Peyer's patch (tissue), 4 donors: Measurements from ENCODE around the gene TMPRSS11E. TPM values are rescaled to one million over a fixed set of nuclear protein-coding genes. Genes with fewer than 3 reads are reported as not detected.

Experiments
- DNase-seq, 3 donors: peaks; one replicate each; pipeline ENCODE4 v3.0.0-alpha.2; 2017 to 2019
- H3K27ac ChIP-seq, 4 donors: fragments of 200-600 bp; sonication (generic); one replicate each; pipeline ENCODE4 v1.5.1; 2016 to 2019
- H3K27me3 ChIP-seq, 2 donors: fragments of 200-600 bp; sonication (generic); one replicate each; pipeline ENCODE4 v1.5.1; 2019
- H3K36me3 ChIP-seq, 3 donors: fragments of 200-600 bp; sonication (generic); one replicate each; pipeline ENCODE4 v1.5.1; 2016 to 2019
- H3K4me1 ChIP-seq, 4 donors: fragments of 200-600 bp; sonication (generic); one replicate each; pipeline ENCODE4 v1.5.1; 2016 to 2019
- H3K4me3 ChIP-seq, 4 donors: fragments of 200-600 bp; sonication (generic); 1 replicate in 3 of 4; 2 replicates in 1 of 4; pipeline ENCODE4 v1.5.1; 2016 to 2019; ENCODE audit warnings: mild to moderate bottlenecking in 1 of 4
- H3K9me3 ChIP-seq, 4 donors: fragments of 200-600 bp; sonication (generic); one replicate each; pipeline ENCODE4 v1.5.1; 2016 to 2019; ENCODE audit warnings: mild to moderate bottlenecking in 1 of 4
- CTCF ChIP-seq, 6 experiments: fragments of 450-650 bp in 4 of 6; fragments of 200-600 bp in 2 of 6; sonication (generic) in 1 of 6; IDR thresholded peaks; one replicate each; pipeline ENCODE4 v1.5.1; 2017 to 2019; ENCODE audit warnings: antibody characterized with exemption in 6 of 6, mild to moderate bottlenecking in 3 of 6, moderate library complexity in 1 of 6
- POLR2A ChIP-seq, 2 donors: fragments of 450-650 bp; IDR thresholded peaks; one replicate each; pipeline ENCODE4 v1.5.1; 2017; ENCODE audit warnings: antibody characterized with exemption in 2 of 2, mild to moderate bottlenecking in 2 of 2, moderate library complexity in 2 of 2
- total RNA-seq, 4 donors: library from RNA; depleted of rRNA; stranded (reverse); fragments of >200 nt; gene quantifications; one replicate each; pipeline ENCODE4 v1.1.0, GENCODE V29; 2016

TMPRSS11E gene
- total RNA-seq, 4 donors from 2014 or later, result not detected

DNA sequence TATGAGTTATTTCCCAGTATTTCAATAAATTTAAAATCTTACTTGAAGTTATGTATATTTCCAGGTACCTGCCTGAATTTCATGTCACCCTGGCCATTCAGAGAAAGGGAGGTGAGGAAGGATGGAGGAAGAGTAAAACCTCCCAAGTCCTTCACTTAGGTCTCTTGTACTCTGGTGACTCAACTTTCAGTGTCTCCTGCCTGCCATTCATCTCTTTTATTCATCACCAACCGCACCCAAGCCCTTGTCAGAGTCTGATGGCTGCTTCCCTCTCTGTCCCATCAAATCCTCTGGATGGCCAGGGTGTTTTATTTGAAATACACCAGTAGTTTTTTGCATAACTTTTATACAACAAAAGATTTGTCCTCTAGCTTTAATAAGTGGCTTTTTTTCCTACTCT, 17.8 kb downstream of the TMPRSS11E start:
- no peak for DNase-seq
- Histone ChIP-seq H3K9me3 (no peaks in the 10 kb centered on the region), H3K36me3 (no peaks in the 10 kb centered on the region), H3K4me3 (no peak overlapping the region), H3K27ac (no peak overlapping the region), H3K4me1 (no peaks in the 10 kb centered on the region), H3K27me3 (no peaks in the 10 kb centered on the region)
- no peak for TF ChIP-seq POLR2A (IDR thresholded peaks at IDR 0.05)
- no peak for TF ChIP-seq CTCF (IDR thresholded peaks at IDR 0.05)

GRCh38 chr4:68466185-68466584, 18.9 kb downstream of the TMPRSS11E start:
- H3K9me3 ChIP-seq, result no peaks in the 10 kb centered on the region
- H3K27ac ChIP-seq, result no peak overlapping the region
- no peak overlapping the region for H3K4me3 ChIP-seq
- no peaks in the 10 kb centered on the region for H3K4me1 ChIP-seq
- DNase-seq, result no peak
- no peaks in the 10 kb centered on the region for H3K27me3 ChIP-seq
- TF ChIP-seq CTCF (IDR thresholded peaks at IDR 0.05) (no peak), POLR2A (IDR thresholded peaks at IDR 0.05) (no peak)
- no peaks in the 10 kb centered on the region for H3K36me3 ChIP-seq

DNA sequence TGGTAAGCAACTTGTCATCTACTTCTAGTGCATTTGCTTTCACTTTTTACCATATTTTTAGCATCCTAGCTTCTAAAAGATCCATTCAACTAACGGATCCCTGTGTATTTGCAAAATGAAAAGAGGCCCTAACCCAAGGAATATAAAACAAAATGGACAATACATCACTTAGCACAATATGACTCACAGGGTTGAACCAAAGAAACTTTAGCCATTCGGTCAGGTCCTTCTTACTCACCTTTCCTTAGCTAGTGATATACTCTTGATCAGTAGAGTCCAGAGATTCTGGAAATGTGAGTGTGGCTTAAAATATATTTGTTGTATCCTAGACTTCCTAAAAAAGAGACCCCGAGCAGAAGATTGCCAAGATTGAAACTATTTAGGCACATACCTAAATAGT, 19.5 kb downstream of the TMPRSS11E start:
- H3K4me1 ChIP-seq, result no peaks in the 10 kb centered on the region
- no peaks in the 10 kb centered on the region for H3K9me3 ChIP-seq
- H3K4me3 ChIP-seq, result no peak overlapping the region
- no peaks in the 10 kb centered on the region for H3K36me3 ChIP-seq
- no peaks in the 10 kb centered on the region for H3K27me3 ChIP-seq
- no peak overlapping the region for H3K27ac ChIP-seq
- TF ChIP-seq POLR2A (IDR thresholded peaks at IDR 0.05) (no peak), CTCF (IDR thresholded peaks at IDR 0.05) (no peak)
- DNase-seq, result no peak

DNA sequence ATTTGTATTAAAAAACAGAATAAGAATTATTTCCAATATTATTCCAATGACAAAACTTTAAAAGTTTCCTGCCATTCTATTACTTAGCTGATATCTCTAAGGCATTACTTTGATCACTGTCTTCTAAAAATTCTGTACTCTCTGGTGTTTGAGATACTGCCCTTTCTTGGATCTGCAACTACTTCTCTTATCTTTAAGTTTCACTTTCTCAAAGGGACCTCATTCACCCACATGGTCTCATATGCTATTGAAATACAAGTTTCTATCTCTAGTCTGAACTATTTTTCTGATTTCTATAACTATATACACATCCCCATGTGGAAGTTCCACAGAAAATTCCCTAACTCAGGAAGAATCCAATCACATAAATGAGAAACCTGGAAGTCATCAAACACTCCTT, 22.2 kb downstream of the TMPRSS11E start:
- no peaks in the 10 kb centered on the region for H3K4me1 ChIP-seq
- H3K36me3 ChIP-seq, result no peaks in the 10 kb centered on the region
- no peaks in the 10 kb centered on the region for H3K9me3 ChIP-seq
- no peak for TF ChIP-seq CTCF (IDR thresholded peaks at IDR 0.05)
- TF ChIP-seq POLR2A (IDR thresholded peaks at IDR 0.05), result no peak
- no peak for DNase-seq
- H3K4me3 ChIP-seq, result no peak overlapping the region
- H3K27ac ChIP-seq, result no peak overlapping the region
- H3K27me3 ChIP-seq, result no peaks in the 10 kb centered on the region

- Histone ChIP-seq H3K36me3 (no peaks in the 10 kb centered on the region), H3K4me1 (no peaks in the 10 kb centered on the region), H3K27me3 (no peaks in the 10 kb centered on the region), H3K27ac (no peak overlapping the region), H3K4me3 (no peak overlapping the region), H3K9me3 (no peaks in the 10 kb centered on the region)
- no peak for TF ChIP-seq POLR2A (IDR thresholded peaks at IDR 0.05)
- TF ChIP-seq CTCF (IDR thresholded peaks at IDR 0.05), result no peak
- DNase-seq, result no peak
Observed at GRCh38 chr4:68476191-68476590, 28.9 kb downstream of the TMPRSS11E start.

DNA sequence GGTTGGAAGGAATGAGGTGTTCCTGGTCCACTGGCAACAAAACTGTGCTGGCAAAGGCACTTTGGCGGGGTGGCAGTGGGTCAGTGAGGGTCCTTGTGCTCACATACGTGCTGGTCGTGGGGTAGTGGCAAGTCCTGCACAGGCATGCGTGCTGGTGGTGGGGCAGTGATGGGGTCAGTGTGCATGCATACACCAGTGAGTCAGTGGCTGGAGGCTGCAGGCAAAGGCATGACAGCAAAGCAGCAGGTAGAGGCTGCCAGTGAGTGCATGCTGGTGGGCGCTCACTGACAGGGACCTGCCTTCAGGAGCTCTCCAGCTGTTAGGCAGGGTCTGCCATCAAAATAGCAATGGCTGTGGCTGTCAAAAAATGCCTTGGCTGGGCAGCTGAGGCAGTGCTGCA, 42.1 kb downstream of the TMPRSS11E start:
- Histone ChIP-seq H3K4me1 (no peaks in the 10 kb centered on the region), H3K27me3 (no peaks in the 10 kb centered on the region), H3K4me3 (no peak overlapping the region), H3K9me3 (no peaks in the 10 kb centered on the region), H3K27ac (no peak overlapping the region), H3K36me3 (no peaks in the 10 kb centered on the region)
- TF ChIP-seq POLR2A (IDR thresholded peaks at IDR 0.05) (no peak), CTCF (IDR thresholded peaks at IDR 0.05) (no peak)
- DNase-seq, result no peak
